Stomach (tissue), 4 donors: ENCODE measurements around the gene TMEM130.

Experiments used
- EP300 ChIP-seq: sonication (generic); formaldehyde crosslinking; IDR thresholded peaks from one replicate; pipeline ENCODE4 v1.6.1; 2017; ENCODE audit warnings: antibody characterized with exemption
- POLR2AphosphoS5 ChIP-seq, 3 donors: sonication (generic); formaldehyde crosslinking; IDR thresholded peaks; one replicate each; pipeline ENCODE4 v1.6.1; 2016; ENCODE audit warnings: antibody characterized with exemption in 3 of 3
- TF ChIP-seq, protein P1 (sequence below), 7 experiments: fragments of 450-650 bp in 4 of 7; fragments of 200-600 bp in 3 of 7; sonication (generic) in 3 of 7; IDR thresholded peaks; one replicate each; pipeline ENCODE4 v1.5.1; 2016 to 2019; ENCODE audit warnings: antibody characterized with exemption in 7 of 7, control low read depth in 2 of 7, mild to moderate bottlenecking in 1 of 7

DNA sequence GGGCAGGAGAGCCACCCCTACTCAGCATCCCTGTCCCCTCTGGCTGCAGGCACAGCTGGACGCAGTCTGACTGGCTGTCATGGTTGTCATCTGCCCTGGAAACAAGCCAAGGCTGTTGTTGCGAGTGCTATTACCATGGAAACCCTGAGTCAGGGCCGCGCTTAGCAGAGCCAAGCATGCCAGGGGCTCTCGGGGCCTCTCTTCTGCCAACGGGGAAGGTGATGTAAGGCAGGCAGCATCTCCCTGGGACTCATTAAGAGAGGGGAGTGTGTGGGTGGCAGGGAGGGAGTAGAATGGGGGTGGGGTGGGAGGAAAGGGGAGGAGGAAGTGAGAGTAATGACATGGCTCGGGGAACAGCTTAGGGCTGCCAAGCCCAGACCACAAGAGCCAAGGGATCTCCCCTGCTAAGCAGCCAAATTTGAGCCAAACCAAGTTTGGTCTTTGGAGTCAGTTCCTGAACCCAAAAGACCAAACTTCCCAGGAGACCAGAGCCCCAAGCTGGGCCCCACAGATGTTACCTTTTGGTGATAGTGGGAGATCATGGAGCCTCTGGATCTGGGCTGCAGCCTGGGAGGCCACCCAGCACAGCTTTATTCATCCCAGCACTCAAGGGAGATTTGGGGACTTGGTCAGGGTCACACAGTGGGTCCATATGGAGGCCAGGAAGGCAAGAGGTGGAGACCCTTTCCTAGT is 67.6 kb downstream of the TMEM130 start:
- TF ChIP-seq, protein P1, sequence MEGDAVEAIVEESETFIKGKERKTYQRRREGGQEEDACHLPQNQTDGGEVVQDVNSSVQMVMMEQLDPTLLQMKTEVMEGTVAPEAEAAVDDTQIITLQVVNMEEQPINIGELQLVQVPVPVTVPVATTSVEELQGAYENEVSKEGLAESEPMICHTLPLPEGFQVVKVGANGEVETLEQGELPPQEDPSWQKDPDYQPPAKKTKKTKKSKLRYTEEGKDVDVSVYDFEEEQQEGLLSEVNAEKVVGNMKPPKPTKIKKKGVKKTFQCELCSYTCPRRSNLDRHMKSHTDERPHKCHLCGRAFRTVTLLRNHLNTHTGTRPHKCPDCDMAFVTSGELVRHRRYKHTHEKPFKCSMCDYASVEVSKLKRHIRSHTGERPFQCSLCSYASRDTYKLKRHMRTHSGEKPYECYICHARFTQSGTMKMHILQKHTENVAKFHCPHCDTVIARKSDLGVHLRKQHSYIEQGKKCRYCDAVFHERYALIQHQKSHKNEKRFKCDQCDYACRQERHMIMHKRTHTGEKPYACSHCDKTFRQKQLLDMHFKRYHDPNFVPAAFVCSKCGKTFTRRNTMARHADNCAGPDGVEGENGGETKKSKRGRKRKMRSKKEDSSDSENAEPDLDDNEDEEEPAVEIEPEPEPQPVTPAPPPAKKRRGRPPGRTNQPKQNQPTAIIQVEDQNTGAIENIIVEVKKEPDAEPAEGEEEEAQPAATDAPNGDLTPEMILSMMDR (IDR thresholded peaks at IDR 0.05) = no peak
- TF ChIP-seq POLR2AphosphoS5 (IDR thresholded peaks at IDR 0.05) = no peak
- no peak for TF ChIP-seq EP300
